SK-N-SH treated with all-trans-retinoic acid at 6 μM for 48 hours (cell line): ENCODE results near the gene OLFM1.

ENCODE experiments used
- ATAC-seq: fragments of 200-7000 bp; cut with Tn5 transposase; 3 replicates; pipeline ENCODE4 v1.9.1; 2020; ENCODE audit warnings: mild to moderate bottlenecking, moderate library complexity
- ARNTL ChIP-seq: fragments of 450-650 bp; formaldehyde crosslinking; IDR thresholded peaks from 2 replicates; pipeline ENCODE4 v1.5.0; 2020; ENCODE audit warnings: low read depth, mild to moderate bottlenecking, moderate library complexity, borderline replicate concordance
- CSDC2 ChIP-seq: fragments of 250-450 bp; sonication (Bioruptor Pico); IDR thresholded peaks from 2 replicates; pipeline ENCODE4 v1.5.0; 2020; ENCODE audit warnings: mild to moderate bottlenecking, moderate library complexity
- ESRRG ChIP-seq: fragments of 250-450 bp; sonication (Bioruptor Pico); IDR thresholded peaks from 2 replicates; pipeline ENCODE4 v1.6.1; 2021; ENCODE audit warnings: mild to moderate bottlenecking
- ISL1 ChIP-seq: fragments of 250-450 bp; sonication (Bioruptor Pico); IDR thresholded peaks from 2 replicates; pipeline ENCODE4 v2.1.2; 2022; ENCODE audit warnings: mild to moderate bottlenecking, moderate library complexity
- OSR1 ChIP-seq: fragments of 250-450 bp; sonication (Bioruptor Pico); IDR thresholded peaks from 2 replicates; pipeline ENCODE4 v1.8.0; 2022; ENCODE audit warnings: moderate library complexity, mild to moderate bottlenecking, inconsistent platforms
- PPARA ChIP-seq: fragments of 250-450 bp; sonication (Bioruptor Pico); IDR thresholded peaks from 2 replicates; pipeline ENCODE4 v1.5.0; 2020; ENCODE audit warnings: mild to moderate bottlenecking, borderline replicate concordance
- RARB ChIP-seq: fragments of 250-450 bp; sonication (Bioruptor Pico); IDR thresholded peaks from 2 replicates; pipeline ENCODE4 v1.8.0; 2021; ENCODE audit warnings: mild to moderate bottlenecking, moderate library complexity
- SNAI2 ChIP-seq: fragments of 250-450 bp; sonication (Bioruptor Pico); IDR thresholded peaks from 2 replicates; pipeline ENCODE4 v1.5.0; 2020; ENCODE audit warnings: mild to moderate bottlenecking, moderate library complexity
- TOX ChIP-seq: fragments of 250-450 bp; sonication (Bioruptor Pico); IDR thresholded peaks from 2 replicates; pipeline ENCODE4 v1.8.0; 2021; ENCODE audit warnings: mild to moderate bottlenecking, moderate library complexity, borderline replicate concordance
- ZNF565 ChIP-seq: fragments of 450-650 bp; formaldehyde crosslinking; conservative IDR thresholded peaks from 2 replicates; pipeline ENCODE4 v1.5.0; 2020; ENCODE audit warnings: low read depth, mild to moderate bottlenecking, moderate library complexity
- ZNF70 ChIP-seq: fragments of 450-650 bp; formaldehyde crosslinking; IDR thresholded peaks from 2 replicates; pipeline ENCODE4 v1.5.0; 2020; ENCODE audit warnings: mild to moderate bottlenecking, moderate library complexity
- ZNF8 ChIP-seq: fragments of 450-650 bp; formaldehyde crosslinking; IDR thresholded peaks from 2 replicates; pipeline ENCODE4 v1.5.0; 2020; ENCODE audit warnings: mild to moderate bottlenecking, moderate library complexity
- TF ChIP-seq, protein P1 (sequence below): fragments of 250-450 bp; sonication (Bioruptor Pico); IDR thresholded peaks from 2 replicates; pipeline ENCODE4 v1.5.1; 2020; ENCODE audit warnings: low read depth, mild to moderate bottlenecking, moderate library complexity
- TF ChIP-seq, protein P2 (sequence below): fragments of 250-450 bp; sonication (Bioruptor Pico); IDR thresholded peaks from 2 replicates; pipeline ENCODE4 v1.8.0; 2021; ENCODE audit warnings: low read depth, mild to moderate bottlenecking, moderate library complexity, borderline replicate concordance
- TF ChIP-seq, protein P3 (sequence below): fragments of 250-450 bp; sonication (Bioruptor Pico); IDR thresholded peaks from 2 replicates; pipeline ENCODE4 v1.5.1; 2021; ENCODE audit warnings: mild to moderate bottlenecking, moderate library complexity
- TF ChIP-seq, protein P4 (sequence below): fragments of 250-450 bp; sonication (Bioruptor Pico); IDR thresholded peaks from 2 replicates; pipeline ENCODE4 v1.8.0; 2020; ENCODE audit warnings: mild to moderate bottlenecking, moderate library complexity, borderline replicate concordance

OLFM1 gene

DNA sequence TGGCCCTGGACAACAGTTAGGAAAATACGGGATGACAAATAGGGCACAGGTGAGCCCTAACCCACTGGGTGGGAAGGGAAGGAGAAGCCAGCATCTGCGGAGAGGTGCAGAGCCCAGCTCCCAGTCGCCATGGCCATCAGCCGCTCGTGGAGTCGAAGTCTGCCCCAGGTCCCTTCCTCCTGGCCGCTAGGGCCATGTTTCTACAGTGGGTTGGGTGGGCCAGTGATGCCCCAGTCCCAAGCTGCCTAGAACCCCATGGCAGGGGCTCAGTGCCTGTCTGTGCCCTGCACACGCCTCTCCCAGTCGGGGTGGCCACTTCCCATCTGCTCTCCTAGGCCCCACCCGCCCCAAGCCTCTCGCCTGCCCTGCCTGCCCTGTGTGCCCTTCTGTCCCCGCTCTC is 34.8 kb downstream of the OLFM1 start:
- ATAC-seq = no peak
- TF ChIP-seq ZNF565 (CRISPR knock-in tag) = no peak
- TF ChIP-seq ZNF70 = no peak

DNA sequence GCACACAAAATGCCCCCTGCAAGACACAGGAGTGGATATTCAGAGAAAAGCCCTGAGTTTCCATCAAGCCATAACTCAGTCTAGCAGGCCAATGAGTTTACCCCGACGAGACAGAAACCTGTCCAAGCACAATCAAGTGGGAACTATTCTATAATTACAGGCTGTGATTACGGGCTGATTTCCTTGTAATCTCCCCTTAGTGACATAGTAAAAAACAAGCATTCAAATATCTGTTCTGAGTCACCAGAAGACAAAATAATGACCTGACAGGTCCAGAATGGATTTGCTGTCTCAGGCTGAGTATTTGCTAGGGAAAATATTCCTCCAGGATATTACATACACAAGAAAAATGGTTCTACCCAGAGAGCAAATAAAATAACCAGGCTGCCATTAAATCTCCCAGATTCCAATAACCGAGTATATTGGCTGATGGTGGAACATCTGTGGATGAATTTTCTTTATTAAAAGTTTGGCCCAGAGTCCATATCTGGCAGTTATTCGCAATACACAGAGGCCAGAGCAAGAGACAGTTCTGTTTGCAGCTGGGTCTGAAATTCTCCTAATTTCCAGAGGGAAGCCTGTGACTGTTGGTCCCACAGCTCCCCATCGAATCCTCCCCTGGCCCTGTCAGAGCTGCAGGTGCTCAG is 35.8 kb downstream of the OLFM1 start:
- ATAC-seq = no peak
- TF ChIP-seq TOX (no peak), OSR1 (CRISPR knock-in tag) (no peak), RARB (CRISPR knock-in tag) (no peak), SNAI2 (CRISPR knock-in tag) (no peak), CSDC2 (CRISPR knock-in tag) (no peak)
- TF ChIP-seq, all 23 proteins: peak for 0

DNA sequence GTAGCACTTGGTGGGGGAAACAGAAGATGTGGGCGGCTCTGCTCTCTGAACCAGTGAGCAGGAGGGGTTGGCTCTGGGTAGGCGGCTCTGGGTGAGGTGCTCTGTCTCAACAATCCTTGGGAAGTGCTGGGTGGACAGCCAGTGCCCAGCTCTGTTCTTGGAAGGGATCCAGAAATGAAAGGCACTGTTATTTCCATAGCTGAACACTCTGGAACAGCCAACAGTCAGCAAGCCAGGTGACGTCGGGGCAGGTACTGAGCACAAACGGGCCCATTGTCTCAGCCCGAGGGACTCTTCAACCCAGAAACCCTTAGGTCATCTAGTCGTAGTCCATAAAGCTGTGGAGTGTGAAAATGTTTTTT is 36.3 kb downstream of the OLFM1 start:
- no peak for ATAC-seq
- TF ChIP-seq ZNF8 (CRISPR knock-in tag) (no peak), CSDC2 (CRISPR knock-in tag) (no peak)
- TF ChIP-seq, protein P1, sequence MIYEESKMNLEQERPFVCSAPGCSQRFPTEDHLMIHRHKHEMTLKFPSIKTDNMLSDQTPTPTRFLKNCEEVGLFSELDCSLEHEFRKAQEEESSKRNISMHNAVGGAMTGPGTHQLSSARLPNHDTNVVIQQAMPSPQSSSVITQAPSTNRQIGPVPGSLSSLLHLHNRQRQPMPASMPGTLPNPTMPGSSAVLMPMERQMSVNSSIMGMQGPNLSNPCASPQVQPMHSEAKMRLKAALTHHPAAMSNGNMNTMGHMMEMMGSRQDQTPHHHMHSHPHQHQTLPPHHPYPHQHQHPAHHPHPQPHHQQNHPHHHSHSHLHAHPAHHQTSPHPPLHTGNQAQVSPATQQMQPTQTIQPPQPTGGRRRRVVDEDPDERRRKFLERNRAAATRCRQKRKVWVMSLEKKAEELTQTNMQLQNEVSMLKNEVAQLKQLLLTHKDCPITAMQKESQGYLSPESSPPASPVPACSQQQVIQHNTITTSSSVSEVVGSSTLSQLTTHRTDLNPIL (CRISPR knock-in tag) = no peak
- TF ChIP-seq, protein P2, sequence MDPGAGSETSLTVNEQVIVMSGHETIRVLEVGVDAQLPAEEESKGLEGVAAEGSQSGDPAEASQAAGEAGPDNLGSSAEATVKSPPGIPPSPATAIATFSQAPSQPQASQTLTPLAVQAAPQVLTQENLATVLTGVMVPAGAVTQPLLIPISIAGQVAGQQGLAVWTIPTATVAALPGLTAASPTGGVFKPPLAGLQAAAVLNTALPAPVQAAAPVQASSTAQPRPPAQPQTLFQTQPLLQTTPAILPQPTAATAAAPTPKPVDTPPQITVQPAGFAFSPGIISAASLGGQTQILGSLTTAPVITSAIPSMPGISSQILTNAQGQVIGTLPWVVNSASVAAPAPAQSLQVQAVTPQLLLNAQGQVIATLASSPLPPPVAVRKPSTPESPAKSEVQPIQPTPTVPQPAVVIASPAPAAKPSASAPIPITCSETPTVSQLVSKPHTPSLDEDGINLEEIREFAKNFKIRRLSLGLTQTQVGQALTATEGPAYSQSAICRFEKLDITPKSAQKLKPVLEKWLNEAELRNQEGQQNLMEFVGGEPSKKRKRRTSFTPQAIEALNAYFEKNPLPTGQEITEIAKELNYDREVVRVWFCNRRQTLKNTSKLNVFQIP = no peak

DNA sequence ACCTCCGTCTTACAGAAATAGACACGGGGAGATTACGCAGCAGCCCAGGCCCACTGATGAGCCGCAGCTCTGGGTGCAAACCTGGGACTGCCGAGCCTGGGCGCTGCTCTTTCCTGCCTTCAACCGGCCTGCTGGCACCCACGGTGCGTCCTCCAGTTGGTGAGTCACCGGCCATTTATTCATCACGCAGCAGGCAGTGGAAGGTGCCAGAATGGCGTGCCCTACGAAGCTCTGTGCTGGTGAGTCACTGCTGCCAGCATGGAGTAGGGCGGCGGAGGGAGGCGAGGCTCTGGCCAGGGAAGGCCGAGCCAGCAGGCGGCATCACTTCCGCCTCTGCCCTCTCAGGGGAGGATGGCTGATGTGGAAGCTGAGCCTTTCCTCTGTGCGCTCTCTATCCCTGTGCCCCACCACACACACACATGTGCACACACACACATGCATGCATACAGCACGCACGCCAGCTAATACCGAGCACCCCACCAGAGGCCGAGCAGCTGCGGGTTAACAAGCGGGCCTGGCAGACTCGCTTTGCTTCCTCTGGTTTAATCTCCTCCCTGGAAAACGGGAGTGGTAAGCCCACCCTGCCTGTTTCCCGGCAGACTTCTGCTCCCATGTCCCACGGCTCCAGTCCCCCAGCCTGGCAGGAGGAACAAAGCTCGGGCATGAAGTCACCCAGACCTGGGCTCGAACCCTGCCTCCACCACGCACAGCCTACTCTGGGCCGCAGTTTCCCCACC is 39.2 kb downstream of the OLFM1 start:
- TF ChIP-seq TOX (no peak), ARNTL (CRISPR knock-in tag) (no peak), ZNF8 (CRISPR knock-in tag) (no peak), OSR1 (CRISPR knock-in tag) (no peak), ISL1 (CRISPR knock-in tag) (no peak), PPARA (CRISPR knock-in tag) (no peak), ESRRG (CRISPR knock-in tag) (no peak), ZNF565 (CRISPR knock-in tag) (no peak), ZNF70 (no peak)
- TF ChIP-seq, protein P3, sequence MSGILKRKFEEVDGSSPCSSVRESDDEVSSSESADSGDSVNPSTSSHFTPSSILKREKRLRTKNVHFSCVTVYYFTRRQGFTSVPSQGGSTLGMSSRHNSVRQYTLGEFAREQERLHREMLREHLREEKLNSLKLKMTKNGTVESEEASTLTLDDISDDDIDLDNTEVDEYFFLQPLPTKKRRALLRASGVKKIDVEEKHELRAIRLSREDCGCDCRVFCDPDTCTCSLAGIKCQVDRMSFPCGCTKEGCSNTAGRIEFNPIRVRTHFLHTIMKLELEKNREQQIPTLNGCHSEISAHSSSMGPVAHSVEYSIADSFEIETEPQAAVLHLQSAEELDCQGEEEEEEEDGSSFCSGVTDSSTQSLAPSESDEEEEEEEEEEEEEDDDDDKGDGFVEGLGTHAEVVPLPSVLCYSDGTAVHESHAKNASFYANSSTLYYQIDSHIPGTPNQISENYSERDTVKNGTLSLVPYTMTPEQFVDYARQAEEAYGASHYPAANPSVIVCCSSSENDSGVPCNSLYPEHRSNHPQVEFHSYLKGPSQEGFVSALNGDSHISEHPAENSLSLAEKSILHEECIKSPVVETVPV (CRISPR knock-in tag) = no peak
- TF ChIP-seq, protein P1 (CRISPR knock-in tag) = no peak
- TF ChIP-seq, protein P4, sequence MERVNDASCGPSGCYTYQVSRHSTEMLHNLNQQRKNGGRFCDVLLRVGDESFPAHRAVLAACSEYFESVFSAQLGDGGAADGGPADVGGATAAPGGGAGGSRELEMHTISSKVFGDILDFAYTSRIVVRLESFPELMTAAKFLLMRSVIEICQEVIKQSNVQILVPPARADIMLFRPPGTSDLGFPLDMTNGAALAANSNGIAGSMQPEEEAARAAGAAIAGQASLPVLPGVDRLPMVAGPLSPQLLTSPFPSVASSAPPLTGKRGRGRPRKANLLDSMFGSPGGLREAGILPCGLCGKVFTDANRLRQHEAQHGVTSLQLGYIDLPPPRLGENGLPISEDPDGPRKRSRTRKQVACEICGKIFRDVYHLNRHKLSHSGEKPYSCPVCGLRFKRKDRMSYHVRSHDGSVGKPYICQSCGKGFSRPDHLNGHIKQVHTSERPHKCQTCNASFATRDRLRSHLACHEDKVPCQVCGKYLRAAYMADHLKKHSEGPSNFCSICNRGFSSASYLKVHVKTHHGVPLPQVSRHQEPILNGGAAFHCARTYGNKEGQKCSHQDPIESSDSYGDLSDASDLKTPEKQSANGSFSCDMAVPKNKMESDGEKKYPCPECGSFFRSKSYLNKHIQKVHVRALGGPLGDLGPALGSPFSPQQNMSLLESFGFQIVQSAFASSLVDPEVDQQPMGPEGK (CRISPR knock-in tag) = no peak
- TF ChIP-seq, protein P2 = no peak
- ATAC-seq = no peak
